Panc1 (cell line): Measurements from ENCODE around the gene IGFBP7.

Experiments
- CTCF ChIP-seq: fragments of 450-650 bp; IDR thresholded peaks from 2 replicates; pipeline ENCODE4 v1.5.1; 2017; ENCODE audit warnings: mild to moderate bottlenecking
- POLR2AphosphoS5 ChIP-seq: IDR thresholded peaks from 2 replicates; pipeline ENCODE4 v1.6.1; 2012; ENCODE audit warnings: mild to moderate bottlenecking, low read depth, low read length, moderate library complexity
- REST ChIP-seq, 2 experiments: IDR thresholded peaks; 2 replicates each; pipeline ENCODE4 v1.6.1; 2011 to 2012; ENCODE audit warnings: low read depth in 2 of 2, control low read depth in 1 of 2, low read length in 1 of 2, mild to moderate bottlenecking in 1 of 2, moderate library complexity in 1 of 2; ENCODE audit not compliant: insufficient read depth in 1 of 2

GRCh38 chr4:57102050-57102624 lies 8.0 kb downstream of the IGFBP7 start:
- TF ChIP-seq POLR2AphosphoS5 (no peak), CTCF (no peak), REST (IDR thresholded peaks at IDR 0.05; ENCODE audit: insufficient read depth in 1 of 2, low read depth in 2 of 2, low read length in 1 of 2) (no peak)
